GM19455 (cell line): ENCODE measurements around the gene USH1C.

Experiments
- ATAC-seq: cut with Tn5 transposase; IDR thresholded peaks from one replicate; pipeline ENCODE4 v1.9.1; 2021; ENCODE audit not compliant: unreplicated experiment

USH1C gene

DNA sequence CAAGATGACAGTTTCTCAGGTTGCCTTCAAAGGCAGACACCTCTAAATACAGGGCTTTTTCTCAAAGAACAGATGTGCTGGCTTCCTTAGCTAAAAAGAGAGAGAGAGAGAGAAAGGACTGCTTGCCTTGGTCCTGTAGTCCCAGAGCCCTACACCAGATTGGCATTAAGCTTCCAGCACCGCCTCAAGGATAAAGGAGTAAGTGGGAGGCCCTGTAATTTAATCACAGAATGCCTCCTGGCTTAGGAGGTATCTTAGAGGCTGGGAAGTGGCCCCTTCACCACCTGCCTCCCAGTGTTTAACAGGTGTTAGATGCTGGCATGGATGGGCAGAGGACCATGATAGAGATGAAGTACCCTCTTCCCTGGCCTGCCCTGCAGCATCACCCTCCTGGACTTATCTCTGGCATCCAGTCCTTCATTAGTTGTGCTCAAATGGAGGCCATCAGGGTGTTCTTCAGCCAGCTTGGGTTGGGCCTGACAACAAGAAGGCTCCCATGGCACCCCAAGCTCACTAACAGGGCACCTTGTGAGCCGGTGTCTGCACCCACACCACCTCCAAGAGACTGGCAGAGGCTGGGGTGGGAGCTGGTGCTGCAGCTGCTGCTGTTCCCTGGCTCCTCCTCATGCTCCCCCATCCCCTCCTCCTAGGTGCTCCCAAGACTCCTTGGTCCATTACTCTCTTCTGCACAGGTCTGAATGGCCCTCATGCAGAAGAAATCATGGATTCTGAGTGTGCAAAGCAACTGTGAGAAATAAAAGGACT, 100.1 kb downstream of the USH1C start:
- no peak for ATAC-seq
